Measurements from ENCODE around the gene MYBPC3. TPM values are rescaled to one million over a fixed set of nuclear protein-coding genes. Genes with fewer than 3 reads are reported as not detected.
A peak's percentile ranks its signal among the peaks of the same experiment; 100 is the strongest.

MYBPC3 gene
- total RNA-seq, 1 experiment from 2014 or later = not detected

DNA sequence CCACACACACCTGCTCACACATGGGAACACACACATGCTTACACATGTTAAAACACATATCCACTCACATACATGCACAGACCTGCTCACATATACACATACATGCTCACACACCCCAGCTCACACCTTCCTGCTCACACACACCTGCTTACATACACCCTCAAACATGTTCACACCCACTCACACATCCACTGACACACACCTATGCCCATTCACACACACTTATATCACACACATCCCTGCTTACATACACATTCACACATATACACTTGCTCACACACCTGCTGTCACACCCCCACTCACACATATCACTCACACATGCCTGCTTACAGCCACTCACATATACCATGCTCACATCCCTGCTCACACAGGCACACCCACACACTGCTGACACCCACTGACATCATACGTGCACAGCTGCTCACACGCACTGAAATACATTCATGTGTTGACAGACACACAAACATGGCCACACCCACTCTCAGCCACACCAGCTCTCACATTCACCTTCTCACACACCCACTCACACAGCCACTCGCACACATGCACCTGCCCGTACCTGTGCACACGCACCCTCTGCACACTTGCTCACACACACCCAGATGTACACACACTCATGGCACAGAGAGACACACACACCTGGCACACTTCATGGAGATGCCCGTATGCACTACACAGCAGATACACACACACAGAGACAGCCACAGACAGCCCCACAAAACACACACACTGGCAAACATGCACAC, 5.7 kb upstream of the MYBPC3 start:
- DNase-seq (ENCODE audit: low read depth) = no peak

DNA sequence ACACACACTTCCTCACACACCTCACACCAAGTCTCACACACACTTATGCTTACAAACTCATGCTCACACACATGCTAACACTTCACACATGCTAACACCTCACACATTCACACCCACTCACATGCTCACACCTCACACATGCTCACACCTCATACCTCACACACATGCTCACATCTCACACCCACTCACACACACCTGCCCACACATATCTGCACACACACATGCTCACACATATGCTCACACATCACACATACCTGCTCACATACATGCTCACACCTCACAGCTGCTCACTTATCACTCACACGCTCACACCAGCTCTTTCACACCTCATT, 4.5 kb upstream of the MYBPC3 start:
- no peak for DNase-seq (ENCODE audit: low read depth)

DNA sequence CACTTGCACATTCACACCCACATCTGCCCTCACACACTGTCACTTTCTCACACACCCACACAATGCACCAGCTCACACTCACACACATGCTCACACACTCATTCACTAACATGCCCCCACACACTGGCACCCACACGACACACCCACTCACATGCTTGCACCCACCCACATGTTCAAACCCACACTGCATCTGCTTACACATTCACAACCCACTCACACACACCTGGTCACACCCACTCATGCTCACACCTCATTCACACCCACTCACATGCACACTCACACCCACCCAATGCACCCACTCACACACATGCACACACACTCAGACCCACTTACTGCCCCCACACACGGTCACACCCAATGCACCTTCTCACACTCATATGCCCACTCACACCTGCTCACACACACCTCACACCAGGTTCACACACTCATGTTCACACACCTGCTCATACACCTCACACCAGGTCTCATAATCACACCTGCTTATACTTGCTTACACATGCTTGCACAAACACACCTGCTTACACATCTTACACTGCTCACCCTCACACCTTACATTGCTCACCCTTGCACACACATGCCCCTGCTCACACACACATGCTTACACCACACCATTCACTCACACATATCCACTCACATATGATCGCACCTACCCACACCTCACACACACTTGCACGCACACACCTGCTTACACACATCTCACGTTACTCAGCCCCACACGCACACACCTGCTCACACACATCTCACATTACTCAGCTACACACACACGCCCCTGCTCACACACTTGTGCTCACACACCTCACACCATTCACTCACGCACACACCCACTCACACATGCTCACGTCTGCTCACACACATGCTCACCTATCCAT, 3.9 kb upstream of the MYBPC3 start:
- DNase-seq (ENCODE audit: low read depth) = no peak

DNA sequence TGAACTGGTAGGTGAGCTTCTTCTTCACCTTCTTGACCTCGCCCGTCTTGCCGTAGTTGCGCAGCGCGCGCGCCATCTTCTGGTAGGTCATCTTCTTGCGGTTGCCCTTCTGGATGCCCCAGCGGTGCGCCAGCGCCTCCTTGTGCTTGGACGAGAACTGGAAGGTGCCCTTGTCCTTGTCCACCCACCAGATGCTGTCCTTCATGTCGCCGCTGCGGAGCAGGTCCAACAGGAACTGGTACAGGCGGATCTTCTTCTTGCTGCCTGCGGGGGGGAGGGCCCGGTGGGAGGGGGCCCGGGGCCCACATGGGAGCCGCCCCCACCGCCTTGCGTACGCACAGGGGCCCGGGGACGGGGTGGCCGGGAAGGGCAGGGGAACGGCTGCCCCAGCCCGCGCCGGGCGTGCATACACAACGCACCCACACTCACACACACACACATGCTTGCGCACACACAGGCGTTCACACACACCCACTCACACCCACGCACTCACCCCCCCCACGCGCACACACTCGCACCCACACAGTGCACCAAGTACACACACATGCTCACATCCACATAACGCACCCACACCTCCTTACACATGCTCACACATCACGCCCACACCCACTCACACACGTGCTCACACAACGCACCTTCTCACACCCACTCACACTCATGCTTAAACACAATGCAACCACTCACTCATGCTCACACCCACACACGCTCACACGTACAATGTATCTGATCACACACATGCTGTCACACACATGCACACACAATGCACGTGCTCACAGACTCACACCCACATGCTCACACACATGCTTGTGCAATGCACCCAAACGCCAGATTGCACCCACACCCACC, 3.0 kb upstream of the MYBPC3 start:
- DNase-seq (ENCODE audit: low read depth) = peak; percentile 93

DNA sequence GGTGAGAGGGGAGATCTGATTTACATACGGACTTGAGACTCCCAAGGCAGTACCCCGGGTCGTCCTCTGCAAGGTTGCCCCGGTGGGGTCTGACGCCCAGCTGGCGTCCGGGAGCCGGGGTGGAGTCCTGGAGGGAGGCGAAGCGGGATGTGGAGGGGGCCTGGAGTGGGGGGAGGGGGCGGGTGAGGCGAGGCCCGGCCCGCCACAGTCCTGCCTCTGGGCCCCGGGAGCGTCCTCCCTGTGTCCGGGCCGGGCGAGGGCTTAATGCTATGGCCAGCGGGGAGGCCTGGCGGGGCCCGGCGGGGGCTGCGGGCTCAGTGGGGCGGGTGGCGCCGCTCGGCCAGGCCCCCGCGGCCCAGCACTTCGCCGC, 2.4 kb upstream of the MYBPC3 start:
- no peak for DNase-seq (ENCODE audit: low read depth)

DNA sequence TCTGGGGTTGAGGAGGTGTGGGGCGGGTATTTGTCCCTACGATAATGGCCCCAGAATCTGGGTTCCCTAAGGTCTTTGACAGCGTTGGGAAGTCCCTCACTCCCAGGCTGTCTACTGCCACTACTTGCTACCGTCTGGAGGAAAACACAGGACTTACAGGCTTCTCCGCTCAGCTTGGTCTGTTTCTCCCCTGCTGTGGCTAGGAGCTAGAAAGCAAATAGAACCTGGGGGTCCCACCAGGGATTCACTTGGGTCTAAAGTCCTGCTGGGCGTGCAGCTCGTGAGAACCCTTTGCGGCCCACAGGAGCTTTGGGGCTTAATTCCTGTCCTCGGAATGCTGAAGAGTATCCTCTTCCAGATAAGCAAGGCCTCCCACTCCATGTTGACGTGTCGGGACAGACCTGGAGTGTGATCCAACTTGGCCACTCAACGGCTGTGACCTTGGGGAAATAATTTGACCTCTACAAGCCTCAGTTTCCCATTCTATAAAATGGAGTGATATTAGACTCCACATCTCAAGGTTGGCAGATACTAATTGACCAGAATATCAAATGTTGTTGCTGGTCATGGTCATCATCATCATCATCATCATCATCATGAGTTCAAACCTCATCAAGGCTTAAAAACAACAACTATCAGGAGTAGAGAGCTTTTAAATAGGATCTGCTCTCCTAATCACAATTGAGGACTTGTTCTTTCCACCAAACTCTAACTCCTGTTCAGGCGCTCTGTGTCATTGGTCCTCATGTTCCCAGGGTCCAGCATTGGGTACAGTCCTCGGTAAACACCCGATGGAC, 1.7 kb upstream of the MYBPC3 start:
- DNase-seq (ENCODE audit: low read depth) = no peak

DNA sequence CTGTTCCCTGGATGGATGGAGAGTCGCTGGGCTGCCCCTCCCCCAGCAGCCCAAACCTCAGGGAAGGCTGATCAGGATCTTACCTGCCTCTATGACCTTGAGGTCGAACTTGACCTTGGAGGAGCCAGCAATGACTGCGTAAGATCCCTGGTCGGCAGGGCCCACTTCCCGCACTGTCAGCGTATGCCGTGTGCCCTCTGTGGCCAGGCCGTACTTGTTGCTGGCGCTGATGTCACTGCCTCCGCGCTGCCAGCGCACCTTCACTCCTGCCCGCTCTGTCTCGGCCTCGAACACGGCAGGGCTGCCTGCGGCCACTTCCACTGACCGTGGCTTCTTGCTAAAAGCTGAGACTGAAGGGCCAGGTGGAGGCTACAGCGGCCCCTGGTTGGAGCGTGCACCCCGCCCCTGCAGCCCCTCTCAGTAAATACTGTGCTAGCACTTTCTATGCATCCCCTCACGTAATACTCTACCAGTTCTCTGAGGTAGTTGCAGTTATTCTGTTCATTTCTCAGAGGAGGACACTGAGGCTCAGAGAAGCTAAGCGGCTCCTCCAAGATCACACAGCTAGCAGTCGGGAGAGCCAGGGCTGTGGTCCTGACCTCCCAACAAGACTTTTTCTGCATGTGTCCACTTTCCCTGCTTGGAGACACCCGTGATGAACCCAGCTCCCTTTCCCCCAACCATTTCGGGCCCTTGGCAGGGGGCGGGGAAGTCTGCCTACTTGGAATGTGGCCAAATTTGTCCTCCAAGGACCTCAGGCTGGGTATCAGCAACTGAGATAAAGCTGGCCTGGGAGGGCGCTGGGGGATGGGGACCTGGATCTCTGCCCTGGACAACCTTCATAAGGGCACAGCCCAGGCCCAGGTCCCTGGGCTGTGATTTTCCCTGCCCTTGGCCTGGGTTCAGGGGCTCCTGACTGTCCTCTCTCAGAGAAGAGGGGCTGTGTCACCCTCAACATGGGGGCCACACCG, 1.1 kb downstream of the MYBPC3 start:
- no peak for DNase-seq (ENCODE audit: low read depth)

DNA sequence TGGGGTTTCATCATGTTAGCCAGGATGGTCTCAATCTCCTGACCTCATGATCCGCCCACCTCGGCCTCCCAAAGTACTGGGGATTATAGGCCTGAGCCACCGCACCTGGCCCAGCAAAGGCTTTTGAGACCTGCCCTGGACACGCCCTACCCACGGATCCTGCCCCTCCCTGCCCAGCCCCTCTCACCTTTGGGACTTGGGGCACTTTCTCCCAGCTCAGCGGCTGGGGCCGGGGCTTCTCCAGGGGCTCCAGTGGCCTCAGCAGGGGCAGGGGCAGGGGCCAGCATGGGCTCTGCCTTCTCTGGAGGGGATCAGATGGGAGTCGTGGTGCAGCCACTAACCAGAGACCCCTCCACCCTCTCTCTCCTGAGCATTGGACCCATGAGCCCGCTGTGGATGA, 2.2 kb downstream of the MYBPC3 start:
- no peak for DNase-seq (ENCODE audit: low read depth)

DNA sequence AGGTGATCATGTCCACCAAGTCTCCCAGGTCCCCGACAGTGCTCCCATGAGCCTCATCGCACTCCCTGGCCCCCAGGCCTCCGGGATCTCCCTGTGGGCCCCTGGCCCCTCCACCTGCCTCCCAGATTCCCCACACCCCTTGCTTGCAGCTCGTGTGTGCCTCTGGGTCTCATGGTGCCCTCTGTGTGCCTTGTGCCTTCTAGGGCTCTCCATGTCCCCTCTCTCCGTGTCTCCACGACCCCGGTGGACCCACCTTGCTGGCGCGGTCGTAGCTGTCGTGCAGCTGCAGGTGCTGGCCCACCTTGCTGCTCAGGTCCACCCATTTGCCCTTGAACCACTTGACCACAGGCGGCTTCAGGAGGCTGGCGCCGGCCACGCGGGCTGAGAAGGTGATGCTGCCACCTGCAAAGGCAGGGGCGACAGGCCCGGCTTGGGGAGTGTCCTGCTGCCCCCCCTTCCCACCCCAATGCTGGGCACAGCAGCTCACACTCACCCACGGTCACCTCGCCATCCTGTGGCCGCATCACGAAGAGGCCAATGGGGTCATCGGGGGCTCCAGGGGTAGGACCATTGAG, 2.9 kb downstream of the MYBPC3 start:
- DNase-seq (ENCODE audit: low read depth) = no peak

DNA sequence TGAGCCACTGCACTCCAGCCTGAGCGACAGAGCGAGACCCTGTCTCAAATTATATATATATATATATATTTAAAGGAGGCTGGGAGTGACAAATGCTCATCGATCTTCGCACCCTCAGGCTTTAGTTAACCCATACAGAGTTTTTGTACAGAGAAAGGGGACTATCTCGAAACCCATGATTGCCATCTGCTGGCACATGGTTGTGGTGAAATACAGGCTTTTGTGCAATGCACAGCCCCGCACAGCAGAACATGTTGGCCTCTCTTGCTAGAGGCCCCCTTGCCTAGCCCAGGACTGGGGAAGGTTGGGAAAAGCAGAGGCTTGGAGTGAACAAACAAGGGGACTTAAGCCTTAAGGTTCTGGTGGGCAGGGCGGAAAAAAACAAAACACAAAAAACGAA, 3.6 kb downstream of the MYBPC3 start:
- peak; percentile 35 for DNase-seq (ENCODE audit: low read depth)

DNA sequence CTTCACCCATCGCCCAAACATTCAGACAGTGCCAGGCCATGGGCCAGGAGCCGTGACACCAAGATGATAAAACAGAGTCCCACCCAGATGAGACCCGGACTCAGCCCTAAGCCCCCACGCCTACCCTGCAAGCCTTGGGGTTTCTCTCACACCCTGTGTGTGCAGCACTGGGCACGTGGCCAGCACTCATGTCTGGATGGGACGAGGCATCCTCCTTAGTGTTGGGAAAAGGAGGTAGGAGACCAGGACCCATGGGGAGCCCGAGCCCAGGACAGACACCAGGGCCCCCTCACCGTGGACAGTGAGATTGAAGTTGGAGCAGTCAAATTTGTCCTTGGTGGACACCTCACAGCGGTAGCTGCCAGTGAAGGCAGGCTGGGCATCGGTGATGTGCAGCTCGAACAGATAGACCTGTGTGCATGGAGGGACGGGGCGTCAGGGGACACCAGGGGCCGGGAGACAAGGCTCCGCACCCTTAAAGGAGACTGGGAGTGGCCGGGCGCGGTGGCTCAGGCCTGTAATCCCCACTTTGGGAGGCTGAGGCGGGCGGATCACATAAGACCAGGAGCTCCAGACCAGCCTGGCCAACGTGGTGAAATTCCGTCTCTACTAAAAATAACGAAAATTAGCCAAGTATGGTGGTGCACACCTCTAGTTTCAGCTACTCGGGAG, 4.2 kb downstream of the MYBPC3 start:
- no peak for DNase-seq (ENCODE audit: low read depth)

DNA sequence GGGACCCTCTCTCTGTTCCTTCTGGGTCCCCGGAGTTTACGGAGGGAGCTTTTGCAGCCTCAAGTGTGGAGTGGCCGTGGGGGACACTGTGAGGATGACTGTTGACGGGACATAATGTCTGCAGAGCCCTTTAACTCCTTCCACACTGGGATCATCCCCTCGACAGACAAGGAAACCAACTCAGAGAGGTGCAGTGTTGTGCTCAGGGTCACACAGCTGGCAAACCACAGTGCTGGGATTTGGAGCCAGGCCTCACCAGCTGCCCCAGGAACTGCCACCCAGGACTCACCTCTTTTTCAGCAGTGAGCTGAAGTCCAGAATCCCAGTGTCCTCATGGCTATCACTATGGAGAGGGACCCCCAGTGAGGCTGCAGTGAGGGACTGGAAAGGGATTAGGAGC, 5.4 kb downstream of the MYBPC3 start:
- no peak for DNase-seq (ENCODE audit: low read depth)

DNA sequence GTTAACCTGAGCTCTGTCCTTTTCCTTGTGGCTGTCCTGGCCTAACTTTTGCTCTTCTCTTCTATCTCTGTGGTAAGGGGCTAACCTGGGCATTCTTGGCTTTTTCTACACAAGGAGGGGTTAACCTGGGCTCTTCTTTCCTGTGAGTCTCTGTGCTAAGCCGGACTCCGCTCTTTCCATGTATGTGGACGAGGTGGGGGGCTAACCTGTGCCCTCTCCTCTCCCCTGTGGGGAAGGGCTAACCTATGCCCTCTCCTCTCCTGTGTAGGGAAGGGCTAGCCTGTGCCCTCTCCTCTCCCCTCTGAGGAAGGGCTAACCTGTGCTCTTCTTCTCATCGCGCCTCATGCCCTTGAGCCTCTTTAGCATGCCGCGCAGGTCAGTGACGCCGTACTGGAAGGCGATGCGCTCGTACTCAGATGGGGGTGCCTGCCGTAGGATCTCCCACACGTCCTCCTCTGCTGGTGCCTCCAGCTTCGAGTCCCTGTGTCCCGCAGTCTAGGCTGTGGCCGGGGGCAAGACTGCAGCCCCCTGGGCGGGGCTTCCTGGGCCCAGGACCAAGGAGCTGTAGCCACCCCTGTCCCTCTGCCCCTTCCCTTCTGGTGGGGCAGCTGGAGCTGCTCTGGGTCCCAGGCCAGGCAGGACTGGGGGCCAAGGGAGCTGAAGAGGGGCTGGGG, 6.5 kb downstream of the MYBPC3 start:
- DNase-seq (ENCODE audit: low read depth) = no peak

DNA sequence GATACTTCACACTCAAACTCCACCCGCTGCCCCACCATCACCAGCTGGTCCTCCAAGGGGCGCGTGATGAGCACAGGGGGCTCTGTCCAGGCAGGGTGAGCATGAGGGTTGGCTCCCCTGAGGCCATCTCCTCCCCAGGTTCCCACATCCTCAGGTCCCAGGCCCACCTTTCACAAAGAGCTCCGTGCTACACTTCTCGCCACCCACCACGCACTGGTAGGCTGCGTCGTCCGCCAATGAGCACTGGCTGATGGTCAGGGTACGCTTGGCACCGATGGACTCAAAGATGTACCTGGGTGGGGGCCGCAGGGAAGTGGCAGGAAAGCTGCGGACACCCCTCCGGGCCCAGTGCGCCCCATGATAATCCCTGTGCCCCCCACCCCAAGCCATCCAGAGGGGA, 9.6 kb downstream of the MYBPC3 start:
- no peak for DNase-seq (ENCODE audit: low read depth)

DNA sequence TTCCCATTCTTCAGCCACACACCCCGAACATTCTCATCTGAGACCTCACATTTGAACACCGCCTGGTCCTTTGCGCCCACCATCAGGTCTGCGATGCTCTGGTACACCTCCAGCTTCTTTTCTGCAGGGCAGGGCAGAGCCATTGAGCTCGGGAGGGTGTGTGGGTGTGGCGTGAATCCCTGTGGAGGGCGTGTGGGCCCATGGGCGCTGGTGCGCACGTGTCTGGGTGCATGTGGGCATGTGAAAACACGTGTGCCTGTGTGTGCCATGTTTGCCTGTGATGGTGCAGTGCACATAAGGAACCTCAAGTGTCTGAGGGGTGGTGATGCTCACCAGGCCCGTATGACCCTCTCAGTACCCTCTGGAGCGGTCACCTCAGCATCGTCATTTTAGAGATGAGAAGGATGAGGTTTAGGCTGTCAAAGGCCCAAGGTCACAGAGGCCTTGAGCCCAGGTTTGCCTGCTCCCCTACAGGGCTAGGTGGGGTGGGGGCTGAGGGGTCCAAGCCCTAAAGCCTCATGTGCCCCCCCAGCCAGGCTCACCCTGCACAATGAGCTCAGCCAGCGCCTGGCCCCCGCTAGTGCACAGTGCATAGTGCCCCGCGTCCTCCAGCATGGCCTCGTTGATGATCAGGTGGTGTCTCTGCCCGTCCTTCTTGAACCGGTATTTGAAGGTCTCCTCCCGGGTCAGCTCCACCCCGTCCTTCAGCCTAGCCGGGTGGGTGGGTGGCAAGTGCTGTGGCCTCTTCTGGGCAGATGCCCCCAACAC, 10.3 kb downstream of the MYBPC3 start:
- no peak for DNase-seq (ENCODE audit: low read depth)

DNA sequence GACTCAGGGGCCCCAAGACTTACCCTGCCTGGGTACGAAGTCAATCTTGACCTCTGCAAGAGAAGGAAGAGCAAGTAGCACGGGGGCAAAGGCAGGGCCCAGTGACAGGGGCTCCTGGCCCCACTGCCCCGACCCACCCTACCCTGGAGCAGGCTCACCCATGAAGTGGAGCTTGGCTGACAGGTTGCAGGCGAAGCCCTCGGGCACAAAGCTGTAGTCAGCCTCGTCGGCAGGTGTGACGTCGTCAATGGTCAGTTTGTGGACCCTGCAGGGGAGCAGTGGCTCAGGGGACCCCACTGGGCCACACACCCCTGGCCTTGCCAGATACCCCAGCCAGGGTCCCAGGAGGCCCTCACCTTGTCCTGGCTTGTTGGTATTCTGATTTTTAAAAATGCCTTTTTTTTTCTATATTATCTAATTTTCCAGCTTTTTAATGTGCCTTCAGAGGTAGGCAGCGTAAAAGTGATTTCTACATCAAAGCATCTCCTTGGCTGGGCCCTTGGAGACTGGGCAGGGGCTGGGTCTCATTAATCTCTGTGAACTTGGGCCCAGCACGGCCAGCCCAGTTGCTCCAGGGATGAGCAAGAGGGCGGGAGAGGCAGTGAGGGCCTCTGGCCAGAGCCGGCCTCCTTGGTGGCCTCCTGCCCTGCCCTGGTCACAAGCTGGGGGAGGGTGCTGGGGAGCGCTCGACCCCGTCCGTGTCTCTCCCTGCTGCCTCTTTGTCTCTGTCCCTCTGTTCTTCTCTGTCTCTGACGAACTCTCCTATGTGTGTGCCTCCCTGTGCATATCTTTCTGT, 11.3 kb downstream of the MYBPC3 start:
- no peak for DNase-seq (ENCODE audit: low read depth)

DNA sequence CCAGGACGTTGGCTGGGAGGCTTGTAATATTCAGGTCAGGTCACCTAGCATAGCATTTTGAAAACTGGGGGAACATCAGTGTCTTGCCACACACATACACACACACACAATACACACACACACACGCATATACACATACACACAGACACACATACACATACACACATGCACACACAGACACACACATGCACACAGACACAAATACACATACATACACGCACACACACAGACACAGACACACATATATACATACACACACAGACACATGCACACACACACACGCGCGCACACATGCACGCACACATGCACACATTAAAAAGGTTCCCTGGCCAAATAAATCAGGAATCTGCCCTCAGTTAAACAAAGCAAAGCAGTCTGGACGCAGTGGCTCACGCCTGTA, 12.5 kb downstream of the MYBPC3 start:
- no peak for DNase-seq (ENCODE audit: low read depth)
